ENCODE measurements around the gene AQP1.
A peak's percentile ranks its signal among the peaks of the same experiment; 100 is the strongest.

The AQP1 gene

DNA sequence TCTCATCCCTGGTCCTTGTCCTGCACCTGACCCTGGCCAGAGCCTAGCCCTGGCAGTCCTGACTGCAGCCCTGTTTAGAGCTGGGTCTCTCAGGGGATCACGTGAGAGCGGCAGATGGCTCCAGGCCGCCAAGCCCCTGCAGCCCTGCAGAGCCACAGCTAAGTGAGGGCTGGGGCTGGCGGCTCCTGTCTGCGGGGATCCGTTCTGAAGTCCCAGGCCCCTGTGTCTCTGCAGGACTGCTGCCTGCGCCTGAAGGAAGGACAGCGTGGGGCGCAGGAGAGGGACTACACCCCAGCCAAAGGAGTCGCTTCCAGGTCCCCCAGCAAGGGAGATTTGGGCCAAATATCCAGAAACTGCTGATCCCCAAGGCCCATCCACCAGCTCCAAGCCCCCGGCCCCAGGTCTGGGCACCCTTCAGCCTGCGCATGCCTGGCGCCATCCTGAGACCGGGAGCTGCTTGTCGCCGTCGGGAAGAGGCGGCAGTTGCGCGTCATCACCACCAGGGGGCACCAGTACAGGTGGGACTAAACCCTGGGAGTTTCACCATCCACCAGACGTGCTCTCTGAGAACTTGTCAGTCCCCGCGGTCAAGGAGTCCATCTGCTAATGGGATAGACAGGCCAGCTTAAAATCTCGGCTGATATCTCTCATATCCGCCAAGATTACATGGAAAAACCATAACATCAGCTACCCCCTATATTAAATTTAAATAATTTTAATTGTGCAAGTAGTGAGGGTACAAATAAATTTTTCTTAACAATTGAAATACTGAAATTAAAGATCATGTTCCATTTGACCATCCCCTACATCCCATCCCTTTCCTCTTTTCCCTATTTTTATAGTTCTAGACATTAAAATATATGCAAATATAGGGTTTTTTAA lies 27.0 kb downstream of the AQP1 start:
- DNase-seq, result peak; percentile 51

DNA sequence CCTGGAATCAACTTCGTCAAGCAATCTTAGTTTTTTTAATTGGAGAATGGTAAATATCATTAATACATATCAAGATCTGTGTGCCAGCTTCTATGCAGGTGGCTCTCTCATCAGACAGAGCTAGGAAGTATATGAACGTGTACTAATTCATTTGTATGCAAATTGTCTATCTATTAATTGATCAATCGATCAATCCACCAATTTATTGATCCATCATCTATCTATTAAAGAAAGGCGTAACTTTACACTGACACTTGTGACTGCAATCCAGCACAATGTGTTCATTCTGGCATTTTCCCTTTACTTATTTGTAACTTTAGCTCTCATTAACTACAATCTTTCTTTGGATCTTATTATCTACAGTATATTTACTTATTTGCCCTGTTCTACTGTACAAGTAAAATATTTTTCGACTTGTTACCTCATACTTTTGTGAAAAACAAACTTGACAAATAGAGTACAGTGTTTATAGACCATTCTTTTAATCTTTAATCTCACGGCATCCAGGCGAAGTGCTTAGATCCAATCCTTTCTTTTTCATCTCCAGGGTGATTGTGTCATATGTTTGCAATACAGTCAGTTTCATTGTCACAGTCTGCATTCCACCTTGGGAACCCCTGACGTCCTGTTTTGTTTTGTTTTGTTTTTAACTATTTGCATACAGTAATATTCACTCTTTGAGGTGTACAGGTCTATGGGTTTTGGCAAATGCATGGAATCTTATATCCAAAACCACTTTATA lies 30.1 kb downstream of the AQP1 start:
- no peak for DNase-seq

DNA sequence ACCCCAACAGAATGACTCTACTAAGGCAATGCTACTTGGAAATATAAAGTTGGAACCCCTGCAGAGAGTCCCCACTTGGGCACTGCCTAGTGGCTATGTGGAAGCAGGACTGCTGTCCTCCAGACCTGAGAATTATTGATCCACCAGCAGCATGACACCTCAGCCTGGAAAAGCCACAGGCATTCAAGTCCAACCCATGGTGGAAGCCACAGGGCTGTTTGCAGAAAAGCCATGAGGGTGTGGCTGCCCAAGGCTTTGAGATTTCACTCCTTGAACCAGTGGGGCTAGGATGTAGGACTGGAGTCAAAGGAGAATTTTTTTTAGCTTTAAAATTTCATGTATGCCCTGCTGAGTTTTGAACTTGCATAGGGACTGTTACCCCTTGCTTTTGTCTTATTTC lies 38.5 kb downstream of the AQP1 start:
- no peak for DNase-seq

DNA sequence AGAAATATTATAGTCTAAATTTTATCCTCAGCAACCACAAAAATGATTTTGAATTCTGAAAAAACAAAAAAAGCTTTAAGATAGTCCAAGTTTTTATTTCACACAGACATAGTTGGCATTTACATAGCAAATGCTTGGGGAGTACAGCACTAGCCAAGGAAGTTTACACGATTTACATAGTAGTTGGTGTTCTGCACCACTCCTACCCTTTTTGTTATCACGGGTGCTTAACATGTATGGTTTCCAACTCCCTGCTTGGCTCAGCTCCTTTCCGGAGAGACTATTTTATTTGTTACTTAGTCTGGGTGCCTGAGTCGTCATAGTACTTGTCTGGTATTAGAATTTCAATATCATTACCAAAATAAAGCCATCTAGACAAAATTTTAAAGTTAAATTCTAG lies 43.3 kb downstream of the AQP1 start:
- DNase-seq, result no peak

DNA sequence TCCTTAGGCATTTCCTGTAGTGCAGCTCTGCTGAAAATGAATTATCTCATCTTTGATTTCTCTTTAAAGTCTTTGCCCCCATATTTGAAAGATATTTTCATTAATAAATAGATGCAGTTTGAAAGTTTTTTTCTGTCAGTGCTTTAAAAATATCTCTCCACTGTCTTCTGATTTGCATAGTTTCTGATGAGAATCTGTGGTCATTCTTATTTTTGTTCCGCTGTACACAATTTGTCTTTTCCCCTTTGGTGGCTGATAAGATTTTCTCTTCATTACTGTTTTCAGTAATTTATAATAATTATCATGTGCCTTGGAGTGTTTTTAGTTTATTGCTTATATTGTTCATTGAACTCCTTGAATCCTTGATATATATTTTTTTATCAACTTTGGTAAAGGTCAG lies 45.1 kb downstream of the AQP1 start:
- DNase-seq, result no peak

DNA sequence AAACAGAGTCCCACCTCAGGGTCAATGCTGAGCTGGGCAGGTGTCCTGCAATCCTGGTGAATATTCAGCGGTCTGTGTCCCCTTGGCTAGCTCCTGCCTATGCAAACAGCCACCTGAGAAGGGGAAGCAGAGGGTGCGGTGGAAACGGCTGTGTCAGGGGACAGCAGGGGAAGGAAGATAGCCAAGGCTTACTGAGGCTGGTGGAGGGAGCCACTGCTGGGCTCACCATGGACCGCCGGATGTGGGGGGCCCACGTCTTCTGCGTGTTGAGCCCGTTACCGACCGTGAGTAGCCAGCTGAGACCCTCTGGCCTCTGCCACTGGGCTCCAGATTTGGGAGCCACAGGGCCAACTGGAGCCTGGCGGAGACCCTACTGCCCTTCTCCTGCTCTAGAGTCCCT lies 52.2 kb downstream of the AQP1 start, which contains the start of gene GHRHR:
Gene GHRHR (plus strand): TSS at position 112 of the 400 bp plus-strand sequence. CDS start 116 bp downstream, at position 228.
- no peak for DNase-seq

DNA sequence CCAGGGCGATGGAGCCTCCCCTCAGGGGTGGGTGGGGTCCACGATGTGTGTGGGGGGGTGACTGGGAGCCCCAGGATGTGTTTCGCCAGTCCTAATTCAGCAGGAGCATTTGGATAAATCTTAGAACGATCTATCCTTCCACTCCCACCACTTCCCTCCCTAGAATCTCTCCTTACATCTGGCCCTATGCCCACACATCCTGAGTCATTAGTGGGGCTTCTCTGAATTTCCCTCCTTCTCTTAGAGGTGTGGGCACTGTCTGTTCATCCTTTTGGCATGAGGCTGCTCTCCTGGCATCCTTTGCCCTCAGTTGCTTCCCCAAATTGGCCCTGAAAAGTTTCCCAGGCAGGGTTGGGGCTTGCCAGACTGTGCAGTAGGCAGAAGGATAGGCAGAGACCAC lies 53.7 kb downstream of the AQP1 start:
- DNase-seq, result no peak

DNA sequence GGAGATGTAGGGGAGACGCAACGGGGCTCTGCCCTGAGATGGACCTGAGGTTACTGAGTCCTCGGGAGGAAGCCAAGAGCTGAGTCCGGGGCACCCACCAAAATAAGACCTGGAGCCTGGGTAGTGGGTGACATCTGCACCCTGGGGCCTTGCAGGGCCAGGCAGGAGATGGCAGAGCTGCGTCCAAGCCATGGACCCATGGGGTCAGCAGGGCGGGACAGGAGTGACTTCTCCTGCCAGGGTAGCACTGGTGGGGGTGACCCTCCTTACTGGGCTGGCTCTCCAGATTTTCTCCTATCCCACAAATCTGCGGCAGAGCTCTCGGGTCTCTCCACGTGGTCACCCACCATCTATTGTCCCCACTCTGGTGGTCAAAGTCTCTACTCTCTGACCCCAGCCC lies 54.2 kb downstream of the AQP1 start:
- no peak for DNase-seq

DNA sequence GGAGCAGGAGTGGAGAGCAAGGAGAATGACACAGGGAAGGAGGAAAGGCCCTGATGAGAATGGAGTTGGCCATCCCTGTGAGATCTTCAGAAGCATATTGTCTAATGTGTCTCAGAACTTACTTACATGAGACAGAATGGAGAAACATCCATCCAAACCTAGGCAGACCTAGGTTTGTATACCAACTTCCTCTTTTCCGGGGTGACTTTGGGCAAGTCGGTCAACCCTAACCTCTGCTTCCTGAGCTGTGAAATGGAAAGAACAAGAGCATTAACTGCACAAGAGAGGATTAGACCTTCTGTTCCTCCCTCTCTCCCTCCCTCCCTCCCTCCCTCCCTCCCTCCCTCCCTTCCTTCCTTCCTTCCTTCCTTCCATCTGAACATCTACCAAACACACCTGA lies 56.6 kb downstream of the AQP1 start:
- DNase-seq, result no peak

DNA sequence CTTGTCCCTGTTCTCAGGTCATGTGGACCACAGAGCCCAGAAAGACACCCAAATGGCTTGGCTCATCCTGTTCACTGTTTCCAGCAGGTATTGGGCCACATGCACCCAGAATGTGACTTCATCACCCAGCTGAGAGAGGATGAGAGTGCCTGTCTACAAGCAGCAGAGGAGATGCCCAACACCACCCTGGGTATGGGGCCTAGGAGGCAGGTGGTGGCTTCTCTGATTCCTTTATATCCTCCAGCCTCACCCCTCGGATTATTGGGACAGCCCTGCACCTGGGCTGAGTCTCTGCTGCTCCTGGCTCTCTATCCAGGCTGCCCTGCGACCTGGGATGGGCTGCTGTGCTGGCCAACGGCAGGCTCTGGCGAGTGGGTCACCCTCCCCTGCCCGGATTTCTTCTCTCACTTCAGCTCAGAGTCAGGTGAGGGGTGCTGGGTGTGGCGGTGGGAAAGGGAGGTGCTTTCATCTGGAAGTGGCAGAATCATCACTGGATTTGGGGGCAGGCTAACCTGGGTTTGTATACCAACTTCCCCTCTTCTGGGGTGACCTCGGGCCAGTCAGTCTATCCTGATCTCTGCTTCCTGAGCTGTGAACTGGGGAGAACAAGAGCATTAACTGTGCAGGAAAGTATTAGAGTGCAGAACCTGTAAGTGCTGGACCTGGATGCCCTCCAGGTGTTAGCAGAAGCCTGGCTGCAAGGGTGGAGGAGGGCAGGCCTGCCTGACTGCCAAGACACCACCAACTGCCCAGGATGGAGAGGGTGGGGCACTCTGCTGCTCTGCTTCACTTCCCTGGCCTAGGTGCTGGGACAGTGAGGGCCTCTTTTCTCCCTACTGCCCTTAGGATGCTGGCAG lies 57.3 kb downstream of the AQP1 start:
- no peak for DNase-seq

DNA sequence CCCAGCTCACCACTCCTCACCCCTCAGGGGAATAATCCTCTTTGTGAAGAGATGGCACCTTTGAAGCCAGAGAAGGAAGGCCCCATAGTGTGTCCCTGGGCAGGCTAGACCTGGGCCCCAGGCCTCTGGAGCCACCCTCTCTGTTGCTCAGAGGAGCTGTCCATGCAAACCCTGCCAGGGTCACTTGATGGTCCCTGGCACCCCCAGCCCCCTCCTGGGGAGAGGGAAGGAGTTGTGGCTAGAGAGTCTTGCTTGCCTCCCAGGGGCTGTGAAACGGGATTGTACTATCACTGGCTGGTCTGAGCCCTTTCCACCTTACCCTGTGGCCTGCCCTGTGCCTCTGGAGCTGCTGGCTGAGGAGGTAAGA lies 57.9 kb downstream of the AQP1 start:
- DNase-seq, result no peak

DNA sequence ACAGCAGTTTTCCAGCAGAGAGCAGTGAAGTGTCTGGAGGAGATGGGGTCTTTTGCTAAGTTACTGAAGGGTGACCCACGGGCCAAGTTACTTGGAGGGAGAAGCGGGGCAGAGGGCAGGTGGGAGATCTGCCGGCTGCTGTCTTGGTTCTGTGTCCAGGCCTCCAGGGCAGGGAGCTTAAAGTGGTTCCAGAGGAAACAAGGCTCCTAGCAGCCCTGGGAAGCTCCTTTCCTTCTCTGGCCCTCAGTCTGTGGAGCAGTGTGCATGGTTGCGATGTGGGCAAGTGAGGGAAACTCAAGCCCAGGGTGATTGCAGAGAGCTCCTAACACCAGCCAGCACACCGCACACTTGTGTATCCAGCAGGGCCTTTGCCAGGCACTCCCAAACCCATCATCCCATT lies 58.4 kb downstream of the AQP1 start:
- no peak for DNase-seq

DNA sequence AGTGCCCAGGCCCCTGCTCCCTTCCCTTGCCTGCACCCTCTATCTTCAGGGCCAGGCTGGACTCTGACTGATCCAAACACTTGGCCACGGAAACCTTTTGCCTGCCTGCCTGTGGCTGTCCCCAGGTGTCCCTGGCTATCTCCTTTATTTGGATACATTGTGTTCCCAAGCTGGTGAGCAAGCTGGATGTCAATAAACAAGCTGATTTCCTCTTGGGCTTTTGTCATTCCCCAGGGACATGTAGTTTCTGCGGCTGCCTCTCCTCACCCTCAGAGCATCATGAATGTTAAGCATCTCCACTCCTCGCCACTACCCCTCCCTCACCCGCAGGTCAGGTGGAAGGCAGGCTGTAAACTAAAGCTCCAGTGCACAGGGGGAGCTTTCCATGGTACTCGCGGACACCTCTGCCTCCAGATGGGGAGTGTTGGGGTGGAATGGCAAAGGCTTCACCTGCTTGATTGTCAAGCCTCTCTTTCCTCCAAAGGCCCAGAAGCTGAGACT lies 59.0 kb downstream of the AQP1 start:
- no peak for DNase-seq

DNA sequence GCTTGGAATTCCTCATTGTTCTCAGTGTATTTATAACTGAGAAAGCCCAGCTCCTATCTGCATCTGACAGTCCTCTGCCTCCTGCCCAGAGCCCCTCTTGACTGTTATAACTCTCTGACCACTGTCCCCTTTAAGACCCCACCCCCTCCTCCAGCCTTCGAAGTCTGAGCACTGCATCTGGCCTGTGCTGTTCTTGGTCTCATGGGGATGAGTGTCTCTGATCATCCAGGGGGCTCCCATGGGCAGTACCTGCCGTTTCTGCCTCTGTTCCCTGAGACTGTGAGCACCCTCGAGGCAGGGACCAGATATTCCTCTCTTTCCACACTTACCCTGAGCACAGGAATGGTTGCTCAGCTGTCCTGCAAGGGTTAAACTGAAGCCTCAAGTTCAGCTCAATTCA lies 59.8 kb downstream of the AQP1 start:
- DNase-seq, result no peak

DNA sequence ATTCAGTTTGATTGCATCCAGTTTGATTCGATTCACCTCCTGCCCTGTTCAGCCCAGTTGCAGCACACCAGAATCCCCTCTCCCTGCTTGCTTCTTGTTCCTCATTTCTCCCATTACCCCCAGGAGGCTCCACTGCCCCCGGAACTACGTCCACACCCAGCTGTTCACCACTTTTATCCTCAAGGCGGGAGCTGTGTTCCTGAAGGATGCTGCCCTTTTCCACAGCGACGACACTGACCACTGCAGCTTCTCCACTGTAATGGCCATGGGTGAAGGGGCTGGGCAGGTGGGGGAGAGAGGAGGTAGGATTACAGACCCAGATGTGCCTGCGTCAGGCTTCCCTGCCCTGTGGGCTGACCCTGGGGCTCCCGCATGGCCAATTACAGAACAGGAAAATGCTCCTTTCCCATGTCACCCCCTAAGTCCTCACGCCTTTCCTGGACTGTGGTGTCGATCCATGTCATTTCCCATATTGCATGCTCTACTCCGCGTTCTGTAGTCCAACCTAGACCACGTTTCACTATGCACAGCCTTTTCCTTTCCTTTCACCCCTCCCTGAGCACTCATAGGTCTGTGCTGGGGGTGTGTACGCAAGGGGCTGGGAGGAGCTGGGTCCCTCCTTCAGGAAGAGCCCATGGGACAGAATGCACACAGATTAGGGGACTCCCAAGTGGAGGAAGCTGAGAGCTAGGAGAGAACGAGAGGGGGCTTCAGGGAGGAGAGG lies 60.3 kb downstream of the AQP1 start:
- no peak for DNase-seq

DNA sequence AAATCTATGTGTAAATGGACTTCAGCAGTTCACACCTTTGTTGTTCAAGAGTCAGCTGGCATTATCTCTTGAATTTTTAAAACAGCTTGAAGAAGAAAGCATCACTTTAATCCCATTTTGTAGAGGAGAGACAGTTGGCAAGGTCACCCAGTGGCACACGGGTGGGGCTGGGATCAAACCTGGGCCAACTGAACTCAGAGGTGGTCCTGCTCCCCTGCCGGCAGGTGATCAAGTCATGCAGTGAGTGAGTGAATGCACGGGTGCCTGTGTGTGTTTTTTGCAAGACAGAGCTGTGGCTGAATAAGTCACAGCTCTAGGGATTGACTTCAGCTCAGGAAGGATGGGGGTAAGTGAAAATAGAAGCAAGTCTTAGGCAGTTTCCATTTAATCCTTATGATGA lies 61.6 kb downstream of the AQP1 start:
- no peak for DNase-seq

DNA sequence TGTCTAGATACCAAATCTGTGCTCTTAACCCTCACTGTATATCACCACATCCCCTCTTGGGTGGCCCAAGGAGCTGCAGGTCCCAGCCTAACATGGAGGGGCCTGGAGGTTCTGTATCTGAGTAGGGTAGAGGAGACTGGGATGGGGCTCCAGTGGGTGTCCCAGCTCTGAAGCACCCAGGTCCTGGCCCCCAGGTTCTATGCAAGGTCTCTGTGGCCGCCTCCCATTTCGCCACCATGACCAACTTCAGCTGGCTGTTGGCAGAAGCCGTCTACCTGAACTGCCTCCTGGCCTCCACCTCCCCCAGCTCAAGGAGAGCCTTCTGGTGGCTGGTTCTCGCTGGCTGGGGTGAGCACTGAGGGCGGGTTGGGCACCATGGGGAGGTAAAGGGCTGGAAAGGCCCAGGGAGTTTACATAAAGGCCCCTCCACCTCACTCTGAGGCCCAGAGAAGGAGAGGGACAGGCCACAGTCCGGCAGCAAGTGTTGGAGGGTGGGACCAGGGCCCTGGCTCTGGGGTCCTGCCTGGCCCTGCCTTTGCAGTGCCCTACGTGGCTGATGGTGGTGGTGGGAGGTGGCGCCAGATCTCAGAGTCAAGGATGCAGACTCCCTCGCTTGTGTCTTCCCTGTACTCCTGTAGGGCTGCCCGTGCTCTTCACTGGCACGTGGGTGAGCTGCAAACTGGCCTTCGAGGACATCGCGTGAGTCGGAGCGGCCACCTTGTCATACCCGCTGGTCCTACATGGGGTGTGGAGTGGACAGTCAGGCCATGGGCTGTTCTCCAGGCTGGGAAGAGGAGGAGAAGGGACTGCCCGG lies 62.3 kb downstream of the AQP1 start:
- no peak for DNase-seq

DNA sequence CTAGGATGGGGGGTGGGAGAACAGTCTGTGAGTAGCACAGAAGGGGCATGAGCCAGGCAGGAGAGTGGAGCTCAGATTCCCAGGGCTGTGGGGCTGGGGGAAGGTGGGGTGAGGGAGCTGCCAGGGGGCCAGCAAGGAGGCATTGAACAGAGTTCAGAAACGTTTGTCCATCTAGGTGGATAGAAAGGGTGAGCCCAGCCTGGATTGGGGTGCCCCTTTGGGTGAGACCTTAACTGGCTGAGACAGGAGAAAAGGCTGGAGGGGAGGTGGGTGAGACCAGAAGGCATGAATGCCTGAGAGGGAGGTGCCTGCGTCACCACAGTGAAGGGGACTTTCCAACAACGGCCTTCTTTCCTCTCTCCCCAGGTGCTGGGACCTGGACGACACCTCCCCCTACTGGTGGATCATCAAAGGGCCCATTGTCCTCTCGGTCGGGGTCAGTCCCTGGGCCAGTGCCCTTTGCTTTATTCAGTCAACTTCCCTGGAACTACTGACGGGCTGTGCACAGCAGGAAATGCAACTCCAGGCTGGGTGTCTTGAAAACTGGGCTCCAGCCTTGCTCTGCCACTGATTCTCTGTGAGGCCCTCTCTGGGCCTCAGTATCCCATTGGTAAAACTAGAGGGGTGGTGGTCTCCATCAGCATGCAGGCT lies 63.1 kb downstream of the AQP1 start:
- no peak for DNase-seq
